ENCODE results near the gene GPR152.

GPR152 gene

DNA sequence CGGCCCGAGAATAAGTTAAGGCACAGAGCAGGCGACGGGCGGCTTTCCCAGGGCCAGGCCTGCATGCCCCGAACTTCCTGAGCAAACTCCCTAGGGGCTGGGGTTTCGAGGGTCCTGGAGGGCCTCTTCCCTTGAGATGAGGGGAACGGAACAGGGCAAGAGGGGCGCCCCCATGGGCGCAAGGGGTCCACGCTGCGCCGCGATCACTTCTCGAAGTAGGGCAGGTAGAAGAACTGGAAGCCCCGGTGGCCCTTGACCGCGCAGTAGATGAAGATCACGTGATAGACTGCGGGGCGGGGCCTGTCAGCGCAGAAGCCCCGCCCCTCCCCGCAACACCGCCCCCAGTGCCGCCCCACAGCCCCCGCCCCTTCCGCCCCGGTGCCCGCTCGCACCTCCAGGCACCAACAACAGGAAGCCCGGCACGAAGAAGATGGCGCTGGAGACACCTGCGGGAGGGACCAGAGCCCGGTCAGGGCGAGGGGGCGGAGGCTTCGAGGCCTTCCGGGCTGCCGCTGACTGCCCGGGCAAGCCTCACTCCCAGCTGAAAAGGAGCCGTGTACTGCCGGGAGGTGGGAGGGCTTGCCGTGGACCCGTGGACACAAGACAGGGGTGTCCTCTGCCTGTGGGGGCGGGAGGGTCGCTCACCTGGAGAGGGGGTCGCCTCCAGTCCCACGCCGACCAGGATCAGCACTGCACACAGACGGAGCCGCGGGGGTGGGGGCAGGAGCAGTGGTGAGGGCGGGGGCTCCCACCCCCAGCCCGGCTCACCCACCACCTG is 12.1 kb upstream of the GPR152 start:
- peak; percentile 83 to 89 for DNase-seq

DNA sequence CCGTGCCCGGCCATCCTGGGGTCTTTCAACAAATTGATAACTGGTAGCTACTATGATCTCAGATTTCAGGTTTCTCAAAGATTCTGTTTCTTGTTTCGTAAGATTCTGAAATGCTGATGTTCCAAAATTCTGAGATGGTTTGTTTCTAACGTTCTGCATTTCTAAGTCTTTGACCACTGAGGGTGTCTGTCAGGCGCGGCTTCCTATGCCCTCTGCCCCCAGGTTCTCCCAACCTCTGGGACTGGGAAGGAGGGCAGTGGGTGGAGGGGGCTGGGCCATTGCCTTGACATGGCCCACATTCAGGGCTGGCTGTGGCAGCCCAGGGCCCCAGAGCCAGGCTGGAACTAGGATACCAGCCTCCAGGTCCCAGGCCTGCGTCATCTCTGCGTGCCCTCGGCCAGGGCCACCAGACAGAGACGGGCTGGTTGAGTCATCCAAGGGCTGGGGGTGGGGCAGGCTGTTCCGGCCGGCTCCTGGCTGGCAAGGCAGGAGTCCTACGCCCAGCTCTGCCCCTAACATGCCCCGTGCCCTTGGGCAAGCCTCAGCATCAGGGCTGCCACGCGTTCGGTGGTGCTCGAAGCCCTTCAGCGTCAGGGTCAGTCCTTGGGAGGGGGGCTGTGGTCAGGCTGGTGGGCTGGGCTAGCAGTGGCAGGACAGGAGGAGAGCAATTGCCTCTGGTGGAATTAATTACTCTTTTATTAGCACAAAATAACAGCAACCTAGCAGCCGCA is 11.3 kb upstream of the GPR152 start:
- DNase-seq: peak; percentile 86 to 89

DNA sequence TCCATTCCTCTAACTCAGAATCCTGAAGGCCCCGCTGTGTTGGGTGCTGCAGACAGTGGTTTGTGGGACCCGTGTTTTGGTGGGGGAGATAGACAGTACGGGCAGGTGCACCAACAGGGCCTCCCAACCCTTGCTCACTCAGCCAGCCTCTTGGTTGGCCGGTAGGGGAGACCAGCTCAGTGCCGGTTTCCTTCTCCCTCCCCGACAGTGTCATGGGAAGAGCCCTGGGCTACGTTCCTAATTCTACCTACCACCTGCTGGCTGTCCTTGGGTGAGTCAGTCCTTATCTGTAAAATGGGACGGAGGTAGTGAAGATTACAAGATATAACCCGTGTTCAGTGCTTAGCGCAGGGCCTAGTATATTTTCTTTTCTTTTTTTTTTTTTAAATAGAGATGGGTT is 10.7 kb upstream of the GPR152 start:
- DNase-seq: no peak

DNA sequence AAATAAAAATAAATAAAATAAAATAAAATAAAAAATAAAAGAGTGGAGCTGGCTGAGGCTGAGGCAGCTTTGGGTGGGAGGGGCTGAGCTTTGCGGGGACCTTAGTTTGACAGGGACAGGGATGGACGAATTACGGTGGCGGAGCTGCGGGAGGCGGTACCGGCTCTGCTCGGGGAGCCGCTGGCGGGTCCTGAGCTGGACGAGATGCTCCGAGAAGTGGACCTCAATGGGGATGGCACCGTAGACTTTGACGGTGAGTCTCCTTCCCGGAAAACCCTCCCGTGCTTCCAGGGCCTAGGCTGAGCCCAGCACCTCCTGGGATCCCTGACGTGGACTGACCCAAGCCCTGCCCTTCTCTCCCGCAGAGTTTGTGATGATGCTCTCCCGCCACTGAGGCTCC is 5.7 kb upstream of the GPR152 start:
- no peak for DNase-seq

DNA sequence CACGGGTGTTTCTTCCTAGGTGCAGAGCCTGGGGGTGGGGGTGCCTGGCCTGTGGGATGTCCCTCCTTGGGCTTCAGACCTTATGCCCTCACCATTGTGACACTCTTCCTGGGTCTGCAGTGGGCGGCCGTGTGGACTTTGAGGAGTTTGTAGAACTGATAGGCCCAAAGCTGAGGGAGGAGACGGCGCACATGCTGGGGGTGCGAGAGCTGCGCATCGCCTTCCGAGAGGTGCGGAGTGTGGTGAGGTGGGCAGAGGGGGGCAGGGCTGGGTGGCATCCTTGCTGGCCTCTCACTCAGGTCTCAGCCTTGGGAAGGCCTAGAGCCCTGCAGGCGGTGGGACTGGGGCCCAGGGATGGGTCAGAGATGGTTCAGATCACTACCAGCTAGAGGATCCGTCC is 4.9 kb upstream of the GPR152 start:
- DNase-seq: no peak

DNA sequence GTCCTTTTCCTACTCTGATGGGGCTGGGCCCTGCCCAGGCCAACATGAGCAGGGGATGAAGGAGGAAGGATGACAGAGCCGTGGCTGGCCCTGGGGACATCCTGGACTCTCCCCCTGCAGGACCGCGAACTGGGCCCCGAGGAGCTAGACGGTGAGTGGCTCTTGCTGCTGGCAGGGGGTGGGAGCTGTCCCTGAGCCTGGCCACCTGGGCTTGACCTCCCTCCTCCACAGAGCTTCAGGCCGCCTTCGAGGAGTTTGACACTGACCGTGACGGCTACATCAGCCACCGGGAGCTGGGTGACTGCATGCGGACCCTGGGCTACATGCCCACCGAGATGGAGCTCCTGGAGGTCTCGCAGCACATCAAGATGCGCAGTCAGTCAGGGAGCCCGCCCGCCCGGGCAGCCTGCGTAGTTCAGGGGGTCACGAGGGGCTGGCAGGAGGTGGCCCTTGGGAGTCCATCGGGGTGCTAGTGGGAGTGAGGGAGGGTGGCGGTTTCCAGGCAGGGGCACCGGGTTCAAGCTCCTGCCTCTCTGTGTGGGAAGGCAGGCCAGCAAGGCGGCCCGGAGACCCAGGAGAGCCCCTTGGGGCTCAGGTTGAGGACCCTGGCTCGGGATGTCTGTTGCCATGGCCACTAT is 3.7 kb upstream of the GPR152 start:
- DNase-seq: no peak

DNA sequence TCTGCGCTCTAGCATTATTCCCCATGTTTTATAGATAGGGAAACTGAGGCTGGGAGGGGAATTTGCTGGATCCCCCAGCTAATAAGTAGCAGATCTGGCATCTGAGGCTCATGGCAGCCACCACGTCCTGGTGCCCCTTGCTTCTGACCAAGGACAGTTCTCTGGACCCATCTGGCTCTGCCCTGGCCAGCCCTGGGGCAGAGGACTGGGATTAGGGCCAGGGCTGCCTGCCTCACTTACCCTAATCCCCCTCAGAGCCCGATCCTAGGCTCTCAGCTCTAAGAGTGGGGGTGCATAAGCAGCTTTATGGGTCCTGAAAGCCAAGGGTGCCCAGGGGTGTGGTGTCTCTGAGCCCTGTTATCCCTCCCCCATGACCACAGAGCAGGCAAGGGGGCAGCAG is 2.5 kb upstream of the GPR152 start, which contains the start of gene CABP4:
Gene CABP4 (plus strand): TSS at position 301 of the 400 bp plus-strand sequence. CDS start 70 bp downstream, at position 371.
- no peak for DNase-seq

DNA sequence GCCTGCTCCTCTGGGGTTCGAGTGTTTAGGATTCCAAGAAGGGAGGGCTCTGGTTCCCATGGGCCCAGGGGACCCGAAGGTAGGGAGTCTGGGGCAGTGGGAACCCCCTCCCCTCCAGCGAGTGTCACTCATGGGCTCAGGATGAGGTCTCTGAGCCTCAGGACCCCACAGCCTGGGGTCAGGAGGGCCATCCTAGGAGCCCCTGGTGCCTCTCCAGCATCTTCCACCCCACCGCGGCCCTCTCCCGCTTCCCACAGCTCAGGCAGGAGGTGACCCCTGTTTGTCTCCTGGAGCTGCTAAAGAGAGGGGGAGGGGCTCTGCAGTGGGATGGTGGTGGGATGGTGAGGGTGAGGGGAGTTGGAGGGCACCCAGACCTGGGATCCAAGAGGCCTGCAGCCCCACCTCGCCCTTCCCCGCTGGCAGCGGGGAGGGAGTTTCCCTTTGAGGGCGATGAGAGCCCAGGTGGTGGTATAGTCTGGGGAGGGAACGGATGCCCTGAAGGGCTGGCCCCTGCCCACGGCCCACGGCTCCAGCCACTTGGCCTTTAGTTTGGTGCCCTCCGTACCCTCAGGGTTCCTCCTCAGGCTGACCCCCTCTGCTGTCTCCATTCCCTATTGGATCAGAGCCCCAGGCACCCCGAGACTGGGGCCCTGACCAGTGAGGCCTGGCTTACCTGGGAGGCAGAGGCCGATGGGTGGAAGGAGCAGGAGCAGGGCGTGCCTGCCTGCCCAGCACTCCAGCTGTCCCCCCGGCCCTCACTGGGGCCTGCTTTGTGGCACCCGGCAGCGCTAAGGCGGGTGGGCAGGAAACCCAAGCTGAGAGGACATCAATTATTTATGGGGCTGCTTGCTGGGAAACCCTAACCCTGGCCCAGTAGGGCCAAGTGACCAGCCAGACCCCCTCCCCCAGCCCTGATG is 1.5 kb upstream of the GPR152 start:
- no peak for DNase-seq

DNA sequence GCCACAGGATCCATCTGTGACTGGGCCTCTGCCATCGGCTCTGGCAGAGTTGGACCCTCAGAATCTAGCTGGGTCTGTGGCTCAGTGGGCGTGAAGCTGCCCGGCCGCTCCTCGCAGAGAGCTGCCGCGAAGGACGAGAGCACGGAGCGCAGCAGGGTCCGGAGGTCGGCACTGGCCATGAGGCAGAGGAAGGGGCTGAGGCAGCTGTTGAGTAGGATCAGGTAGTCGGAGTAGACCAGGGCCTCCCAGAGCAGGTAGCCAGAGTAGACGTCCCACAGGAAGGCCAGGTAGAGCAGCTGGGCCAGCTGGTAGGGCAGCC is 912 bp downstream of the GPR152 start:
- DNase-seq: no peak

DNA sequence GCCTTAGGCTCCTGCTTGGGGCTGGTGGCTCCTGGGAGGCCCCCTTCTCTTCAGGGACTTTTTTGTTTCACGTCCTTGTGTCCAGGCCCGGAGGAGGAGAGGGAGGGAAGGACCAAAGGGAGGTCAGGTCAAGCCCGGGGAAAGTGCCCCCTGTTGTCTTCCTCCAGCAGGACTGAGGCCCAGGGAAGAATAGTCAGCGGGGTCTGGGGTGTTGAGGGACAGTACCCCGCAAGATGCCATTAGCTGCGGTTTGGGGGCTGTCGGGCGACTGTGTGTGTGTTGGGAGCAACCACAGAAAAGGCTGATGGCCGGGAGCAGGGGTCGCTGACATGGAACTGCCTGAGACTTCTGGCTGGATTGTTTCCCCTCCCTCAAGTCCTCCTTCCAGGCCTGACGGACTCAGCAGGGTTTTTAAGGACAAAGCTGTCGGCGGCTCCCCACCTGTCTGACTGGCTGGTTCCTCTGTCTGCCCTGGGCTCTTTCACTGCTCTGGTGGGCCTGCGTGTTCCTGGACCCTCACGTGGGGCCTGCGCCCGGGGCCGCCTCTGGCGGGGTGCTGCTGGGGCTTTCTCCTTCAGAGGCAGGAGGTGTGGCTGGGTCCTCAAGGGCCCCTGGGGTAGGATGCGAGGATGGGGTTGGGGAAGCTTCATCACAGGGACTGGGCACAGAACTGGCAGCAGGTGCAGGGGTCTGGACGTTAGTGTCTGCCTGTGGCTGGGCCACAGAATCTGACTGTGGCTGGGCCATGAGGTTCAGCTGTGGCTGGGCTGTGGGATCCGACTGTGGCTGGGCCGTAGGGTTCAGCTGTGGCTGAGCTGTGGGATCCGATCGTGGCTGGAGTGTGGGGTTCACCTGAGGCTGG is 1.5 kb downstream of the GPR152 start:
- no peak for DNase-seq

DNA sequence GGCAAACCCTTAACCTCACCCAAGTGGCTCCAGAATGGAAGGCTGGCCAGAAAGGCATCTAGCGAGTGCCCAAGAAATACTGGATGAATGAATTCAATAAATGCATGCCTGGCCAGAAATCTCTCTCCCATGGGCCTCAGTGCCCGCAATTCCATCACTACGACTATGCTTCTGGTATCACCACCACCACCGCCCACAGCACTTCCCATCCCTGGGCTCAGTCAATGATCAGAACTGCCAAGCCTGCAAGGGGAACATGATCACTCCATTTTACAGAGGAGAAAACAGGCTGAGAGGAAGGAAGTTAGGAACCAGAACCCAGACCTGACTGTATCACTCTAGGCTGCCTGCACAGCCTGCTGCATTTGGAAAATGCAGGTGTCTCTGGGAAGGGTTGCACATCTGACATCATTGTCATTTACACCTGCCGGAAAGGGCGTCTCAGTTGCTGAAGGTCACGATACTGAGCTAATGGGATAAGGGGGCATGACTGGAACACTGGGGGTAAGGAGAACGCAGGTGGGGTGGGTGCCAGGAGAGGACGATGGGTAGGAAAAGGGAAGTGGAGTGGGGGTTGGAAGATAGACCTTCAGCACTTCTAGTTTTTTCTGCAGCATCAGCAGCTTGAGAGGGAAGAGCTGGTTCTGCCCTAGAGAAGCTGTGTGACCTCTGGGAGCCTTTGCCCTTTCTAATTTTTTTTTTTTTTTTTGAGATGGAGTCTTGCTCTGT is 3.2 kb downstream of the GPR152 start:
- peak; percentile 74 to 82 for DNase-seq

DNA sequence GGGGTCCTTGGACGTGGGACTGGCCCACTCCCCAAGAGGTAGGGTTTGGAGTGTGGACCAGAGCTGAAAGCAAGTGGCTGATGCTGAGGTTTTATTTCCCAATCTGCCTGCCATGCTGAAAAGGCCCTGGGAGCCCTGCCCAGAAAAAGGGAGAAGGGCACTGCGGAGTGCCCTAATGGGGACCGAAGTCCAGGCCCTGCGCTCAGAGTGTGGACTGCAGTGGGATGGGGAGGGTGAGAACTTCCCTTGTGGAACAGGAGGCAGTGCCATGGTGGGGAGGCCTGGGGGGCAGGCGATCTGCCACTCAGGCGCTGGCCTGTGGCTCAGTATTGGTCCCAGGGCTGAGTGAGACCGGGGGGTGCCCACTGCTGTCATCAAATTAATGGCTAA is 4.3 kb downstream of the GPR152 start:
- DNase-seq: no peak

DNA sequence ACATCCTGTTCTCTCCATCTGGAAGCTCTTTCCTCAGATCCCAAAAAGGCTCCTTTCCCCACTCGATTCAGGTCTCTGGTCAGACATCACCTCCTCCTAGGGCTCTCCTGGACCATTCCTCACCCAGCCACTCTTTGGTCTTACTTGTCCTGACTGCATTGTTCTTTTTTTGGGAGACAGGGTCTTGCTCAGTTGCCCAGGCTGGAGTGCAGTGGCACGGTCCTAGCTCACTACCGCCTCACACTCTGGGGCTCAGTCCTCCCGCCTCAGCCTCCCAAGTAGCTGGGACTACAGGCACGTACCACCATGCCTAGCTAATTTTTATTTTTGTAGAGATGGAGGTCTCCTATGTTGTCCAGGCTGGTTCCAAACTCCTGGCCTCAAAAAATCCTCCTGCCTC is 7.0 kb downstream of the GPR152 start:
- no peak for DNase-seq

DNA sequence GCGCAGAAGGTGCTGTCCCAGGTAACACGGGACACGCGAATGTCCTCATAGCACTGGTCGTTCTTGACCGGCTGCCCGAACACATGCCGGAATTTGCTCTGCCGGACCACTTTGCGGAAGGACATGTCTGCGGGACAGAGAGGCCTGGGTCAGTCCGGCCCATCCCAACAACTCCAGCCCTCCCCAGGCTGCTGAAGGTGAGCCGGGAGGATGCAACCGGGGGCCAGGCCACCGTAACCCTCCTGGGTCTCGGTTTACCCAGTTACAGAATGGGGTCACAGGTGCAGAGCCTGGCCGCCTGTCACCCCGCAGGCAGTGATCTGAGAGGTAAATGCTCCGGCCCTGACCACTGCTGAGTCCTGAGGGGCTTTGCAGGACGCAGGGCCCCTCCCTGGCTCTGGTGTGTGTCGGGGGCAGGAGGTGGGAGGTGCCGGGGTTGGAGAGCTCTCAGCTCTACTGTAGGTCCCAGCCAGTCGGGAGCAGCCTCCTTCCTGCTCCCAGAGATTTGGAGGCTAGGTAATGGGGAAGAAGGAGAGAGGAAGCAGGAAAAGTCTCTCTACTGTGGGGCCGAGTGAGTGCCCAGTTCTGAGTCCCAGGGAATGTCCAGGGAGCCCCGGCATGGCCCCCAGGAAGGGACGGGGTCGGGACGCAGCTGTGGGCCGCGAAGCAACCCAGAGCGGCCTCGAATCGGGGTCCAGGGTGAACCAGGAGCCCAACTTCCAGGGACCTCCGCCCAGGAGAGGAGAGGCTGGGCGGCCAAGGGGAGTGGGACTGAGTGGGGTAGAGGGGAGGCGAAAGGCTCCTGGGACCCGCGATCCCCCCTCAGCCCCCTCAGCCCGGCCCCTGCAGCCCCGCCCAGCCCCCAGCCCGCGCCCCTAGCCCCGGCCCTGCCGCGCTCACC is 9.8 kb downstream of the GPR152 start:
- no peak for DNase-seq

DNA sequence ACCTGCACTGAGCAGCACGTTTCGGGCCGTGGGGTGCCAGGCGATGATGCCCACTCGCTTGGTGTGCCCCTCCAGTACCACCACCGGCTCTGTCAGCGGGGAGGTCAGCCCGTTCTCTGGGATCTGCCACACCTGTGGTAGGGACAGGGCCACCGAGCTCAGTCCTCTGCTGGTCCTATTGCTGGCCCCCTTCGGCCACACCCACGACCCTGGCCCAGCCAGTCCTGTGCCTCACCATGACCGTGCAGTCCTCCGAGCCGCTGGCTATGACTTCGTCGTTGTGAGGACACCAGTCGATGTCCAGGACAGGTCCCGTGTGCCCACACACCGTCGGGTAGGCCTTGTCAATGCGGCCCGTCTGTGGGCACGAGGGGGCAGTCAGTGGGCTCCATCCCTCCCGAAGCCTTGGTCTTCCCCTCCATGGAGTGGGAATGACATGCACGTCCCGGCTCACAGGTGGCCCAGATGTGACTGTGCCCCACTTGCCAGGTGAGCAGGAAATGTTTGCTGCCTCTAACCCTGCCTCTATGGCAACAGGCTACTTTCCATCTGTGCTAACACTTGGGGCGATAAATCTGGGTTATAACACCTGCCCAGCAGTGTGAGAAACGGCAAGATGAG is 10.7 kb downstream of the GPR152 start:
- no peak for DNase-seq

DNA sequence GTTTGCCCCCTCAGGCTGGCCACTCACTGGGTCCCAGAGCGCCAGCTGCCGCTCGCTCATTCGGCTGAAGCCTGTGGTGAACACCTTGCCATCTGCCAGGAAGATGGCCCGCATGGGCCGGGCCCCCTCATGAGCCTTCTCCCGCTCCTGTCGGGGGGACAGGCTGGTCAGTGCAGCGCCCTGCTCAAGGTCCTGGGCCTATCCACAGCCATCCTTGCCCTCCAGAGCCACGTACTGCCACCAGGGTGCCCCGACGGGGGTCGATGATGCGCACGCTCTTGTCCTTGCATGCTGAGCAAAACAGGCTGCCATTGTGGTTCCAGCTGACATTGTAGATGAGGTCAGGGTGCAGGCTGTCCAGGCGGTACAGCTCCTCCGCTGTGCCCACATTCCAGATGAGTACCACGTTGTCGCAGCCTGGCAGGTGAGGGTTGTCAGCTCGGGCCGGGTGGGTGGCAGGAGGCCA is 11.4 kb downstream of the GPR152 start:
- DNase-seq: no peak

DNA sequence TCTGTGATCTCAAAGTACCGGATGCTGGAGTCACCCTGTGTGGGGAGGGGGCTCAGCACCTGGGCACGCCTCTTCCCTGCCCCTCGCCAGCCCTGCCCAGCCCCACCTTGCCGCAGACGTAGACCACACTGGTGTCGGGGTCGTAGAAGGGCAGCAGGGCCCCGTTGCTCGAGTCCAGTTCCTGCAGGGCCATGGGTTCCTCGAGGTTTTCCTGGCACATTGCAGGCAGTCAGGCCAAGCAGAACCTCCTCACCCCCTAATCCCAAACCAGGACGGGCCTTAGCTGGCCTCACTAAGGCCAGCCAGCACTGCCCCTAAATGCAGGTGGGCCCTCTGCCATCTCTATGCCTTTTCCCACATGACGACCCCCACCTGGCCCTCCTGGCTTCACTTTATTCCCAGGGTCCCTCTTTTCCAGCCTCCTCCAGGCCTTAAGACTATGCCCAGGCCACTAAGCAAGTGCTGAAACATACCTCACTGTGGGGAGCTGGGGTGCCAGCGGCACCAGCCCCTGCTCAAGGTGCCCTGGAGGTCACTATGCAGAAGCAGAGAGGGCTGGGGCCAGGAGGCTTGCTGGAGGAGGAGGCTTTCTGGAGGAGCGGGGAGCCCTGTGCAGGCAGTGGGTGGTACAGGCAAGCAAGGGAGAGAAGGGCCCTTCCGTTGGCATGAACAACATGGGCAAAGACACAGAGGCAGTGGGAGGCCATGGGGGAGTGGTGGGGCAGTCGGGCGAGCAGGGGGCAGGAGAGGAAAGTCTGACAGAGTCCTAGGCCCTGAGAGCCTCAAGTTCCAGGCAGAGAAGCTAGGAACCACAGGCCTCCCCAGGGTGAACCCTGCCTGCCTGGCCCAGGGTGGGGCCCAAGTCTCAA is 12.1 kb downstream of the GPR152 start:
- DNase-seq: no peak

Measured in inflammatory macrophage (primary cell).